Kidney capillary endothelial cell (primary cell): ENCODE results near the gene CNTN6.

Experiments
- DNase-seq: peaks from one replicate; pipeline ENCODE4 v3.0.0-alpha.2; 2018; ENCODE audit warnings: low spot score

The CNTN6 gene

GRCh38 chr3:1172644-1173043 lies 79.8 kb downstream of the CNTN6 start:
- no peak for DNase-seq

- DNase-seq: no peak
These were observed 86.3 kb downstream of the CNTN6 start for GRCh38 chr3:1179146-1179545.

- DNase-seq: peak; percentile 58
These were observed 90.7 kb downstream of the CNTN6 start for GRCh38 chr3:1183320-1184048.

GRCh38 chr3:1190569-1190968 lies 97.7 kb downstream of the CNTN6 start:
- no peak for DNase-seq

- peak; percentile 82 for DNase-seq
These were observed 98.2 kb downstream of the CNTN6 start for GRCh38 chr3:1191026-1191425.

GRCh38 chr3:1195947-1196346 lies 103.1 kb downstream of the CNTN6 start:
- no peak for DNase-seq

GRCh38 chr3:1197051-1197450 lies 104.2 kb downstream of the CNTN6 start:
- DNase-seq: no peak

GRCh38 chr3:1200371-1200770 lies 107.5 kb downstream of the CNTN6 start:
- no peak for DNase-seq

GRCh38 chr3:1207904-1208303 lies 115.1 kb downstream of the CNTN6 start:
- DNase-seq: no peak

- no peak for DNase-seq
These were observed 122.1 kb downstream of the CNTN6 start for GRCh38 chr3:1214933-1215332.

GRCh38 chr3:1216856-1217255 lies 124.0 kb downstream of the CNTN6 start:
- DNase-seq: peak; percentile 67

GRCh38 chr3:1227111-1227510 lies 134.3 kb downstream of the CNTN6 start:
- DNase-seq: no peak

- DNase-seq: no peak
These were observed 135.5 kb downstream of the CNTN6 start for GRCh38 chr3:1228289-1228688.

GRCh38 chr3:1230920-1231319 lies 138.1 kb downstream of the CNTN6 start:
- DNase-seq: no peak

- DNase-seq: no peak
These were observed 139.5 kb downstream of the CNTN6 start for GRCh38 chr3:1232276-1232675.

GRCh38 chr3:1235526-1236120 lies 142.8 kb downstream of the CNTN6 start:
- no peak for DNase-seq

GRCh38 chr3:1251282-1252060 lies 158.6 kb downstream of the CNTN6 start:
- DNase-seq: no peak

- no peak for DNase-seq
These were observed 159.2 kb downstream of the CNTN6 start for GRCh38 chr3:1252061-1252430.

- DNase-seq: no peak
These were observed 169.4 kb downstream of the CNTN6 start for GRCh38 chr3:1262246-1262645.

GRCh38 chr3:1263121-1263520 lies 170.3 kb downstream of the CNTN6 start:
- DNase-seq: no peak

- DNase-seq: no peak
These were observed 177.0 kb downstream of the CNTN6 start for GRCh38 chr3:1269808-1270207.

- DNase-seq: no peak
These were observed 179.9 kb downstream of the CNTN6 start for GRCh38 chr3:1272546-1273265.

GRCh38 chr3:1275495-1275894 lies 182.7 kb downstream of the CNTN6 start:
- DNase-seq: no peak
